ENCODE data around the gene NTM. TPM values are rescaled to one million over a fixed set of nuclear protein-coding genes. Genes with fewer than 3 reads are reported as not detected.

Gene NTM
- total and polyA plus RNA-seq, 9 donors: 0.16 to 8.5 (median 0.55) TPM; not detected in 3

DNA sequence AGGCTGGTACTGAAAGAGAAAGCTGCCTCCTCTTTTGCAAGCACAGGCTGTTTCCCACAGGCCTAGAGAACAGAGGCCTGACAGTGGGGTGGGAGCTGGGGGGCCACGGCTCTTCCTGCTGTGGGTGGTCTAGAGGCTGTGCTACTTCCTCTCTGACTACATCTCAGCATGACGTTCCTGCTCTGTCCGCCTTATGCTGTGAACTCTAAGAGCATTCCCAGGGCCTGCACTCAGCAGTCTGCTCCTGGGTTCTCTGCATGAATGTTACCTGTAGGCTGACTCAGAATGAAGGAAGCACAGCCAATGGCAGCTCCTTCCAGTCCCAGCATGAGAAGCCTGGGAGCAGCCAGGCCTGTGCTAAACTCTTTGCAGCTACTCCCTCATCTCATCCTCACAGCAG is 534.3 kb downstream of the NTM start:
- DNase-seq: no peak
- Histone ChIP-seq H3K9me3 (no peaks in the 10 kb centered on the region), H3K4me1 (ENCODE audit: insufficient read depth) (no peaks in the 10 kb centered on the region), H3K4me3 (no peak overlapping the region), H3K27me3 (no peaks in the 10 kb centered on the region), H3K36me3 (no peaks in the 10 kb centered on the region), H3K27ac (no peak overlapping the region)
- intact Hi-C loops (cut with DNase I): no loop called here
- TF ChIP-seq POLR2A (IDR thresholded peaks at IDR 0.05) (no peak), EP300 (IDR thresholded peaks at IDR 0.05) (no peak)
- TF ChIP-seq, protein P1, sequence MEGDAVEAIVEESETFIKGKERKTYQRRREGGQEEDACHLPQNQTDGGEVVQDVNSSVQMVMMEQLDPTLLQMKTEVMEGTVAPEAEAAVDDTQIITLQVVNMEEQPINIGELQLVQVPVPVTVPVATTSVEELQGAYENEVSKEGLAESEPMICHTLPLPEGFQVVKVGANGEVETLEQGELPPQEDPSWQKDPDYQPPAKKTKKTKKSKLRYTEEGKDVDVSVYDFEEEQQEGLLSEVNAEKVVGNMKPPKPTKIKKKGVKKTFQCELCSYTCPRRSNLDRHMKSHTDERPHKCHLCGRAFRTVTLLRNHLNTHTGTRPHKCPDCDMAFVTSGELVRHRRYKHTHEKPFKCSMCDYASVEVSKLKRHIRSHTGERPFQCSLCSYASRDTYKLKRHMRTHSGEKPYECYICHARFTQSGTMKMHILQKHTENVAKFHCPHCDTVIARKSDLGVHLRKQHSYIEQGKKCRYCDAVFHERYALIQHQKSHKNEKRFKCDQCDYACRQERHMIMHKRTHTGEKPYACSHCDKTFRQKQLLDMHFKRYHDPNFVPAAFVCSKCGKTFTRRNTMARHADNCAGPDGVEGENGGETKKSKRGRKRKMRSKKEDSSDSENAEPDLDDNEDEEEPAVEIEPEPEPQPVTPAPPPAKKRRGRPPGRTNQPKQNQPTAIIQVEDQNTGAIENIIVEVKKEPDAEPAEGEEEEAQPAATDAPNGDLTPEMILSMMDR (IDR thresholded peaks at IDR 0.05): no peak
- WGBS, 3 donors: 64 to 70% (median 70%) methylated on average over 3 of the region's 3 CpGs

DNA sequence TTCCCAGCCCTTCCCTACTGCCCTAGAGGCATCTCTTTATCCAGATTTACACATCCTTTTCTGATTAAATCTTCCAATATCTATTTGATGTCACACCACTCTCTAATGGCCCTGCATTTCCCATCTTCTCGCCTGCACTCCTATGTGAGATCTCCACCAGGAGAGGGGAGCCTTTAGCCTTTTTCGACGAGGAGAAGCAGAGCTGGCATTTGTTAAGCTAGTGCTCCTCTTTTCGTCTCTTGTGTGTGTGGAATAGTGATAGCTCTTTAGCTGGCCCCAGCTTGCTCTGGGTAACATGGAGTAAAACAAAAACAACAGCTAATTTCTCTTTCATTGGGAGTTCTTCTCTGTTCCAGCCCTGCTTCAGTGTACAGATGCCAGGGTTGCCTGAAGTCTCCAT is 536.5 kb downstream of the NTM start:
- H3K4me3 ChIP-seq: no peak overlapping the region
- no peaks in the 10 kb centered on the region for H3K4me1 ChIP-seq (ENCODE audit: insufficient read depth)
- 24 to 35% (median 27%) methylated on average over 4 of the region's 4 CpGs for WGBS, 3 donors
- TF ChIP-seq, protein P1 (IDR thresholded peaks at IDR 0.05): no peak
- TF ChIP-seq EP300 (IDR thresholded peaks at IDR 0.05): no peak
- TF ChIP-seq POLR2A (IDR thresholded peaks at IDR 0.05): no peak
- H3K27ac ChIP-seq: no peak overlapping the region
- no peaks in the 10 kb centered on the region for H3K36me3 ChIP-seq
- intact Hi-C loops (cut with DNase I): no loop called here
- DNase-seq: no peak
- H3K9me3 ChIP-seq: no peaks in the 10 kb centered on the region
- H3K27me3 ChIP-seq: no peaks in the 10 kb centered on the region

GRCh38 chr11:131907371-131907770 is 537.0 kb downstream of the NTM start:
- Histone ChIP-seq H3K4me1 (ENCODE audit: insufficient read depth) (no peaks in the 10 kb centered on the region), H3K9me3 (no peaks in the 10 kb centered on the region), H3K36me3 (no peaks in the 10 kb centered on the region), H3K4me3 (no peak overlapping the region), H3K27me3 (no peaks in the 10 kb centered on the region), H3K27ac (no peak overlapping the region)
- TF ChIP-seq, protein P1 (IDR thresholded peaks at IDR 0.05): no peak
- no peak for TF ChIP-seq EP300 (IDR thresholded peaks at IDR 0.05)
- TF ChIP-seq POLR2A (IDR thresholded peaks at IDR 0.05): no peak
- intact Hi-C loops (cut with DNase I): no loop called here
- 65 to 68% (median 66%) methylated on average over 5 of the region's 5 CpGs for WGBS, 3 donors
- no peak for DNase-seq

DNA sequence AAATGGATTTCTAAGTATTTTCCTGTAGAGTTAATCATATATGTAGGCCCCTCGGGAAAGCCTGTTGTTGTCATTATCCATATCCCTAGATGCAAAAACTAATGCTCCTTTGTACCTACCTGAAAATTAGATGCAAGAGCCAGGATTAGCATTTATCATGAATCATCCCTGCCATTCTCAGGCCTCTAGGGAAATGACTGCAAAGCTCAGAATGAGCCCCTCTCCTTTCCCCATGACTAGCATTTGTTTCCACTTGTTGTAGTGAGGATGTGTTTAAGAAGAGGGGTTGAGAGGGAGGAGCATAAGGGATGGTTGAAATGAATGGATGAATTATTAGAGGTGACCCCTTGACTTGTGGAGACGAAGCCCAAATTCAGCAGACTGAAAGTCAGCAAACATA is 537.9 kb downstream of the NTM start:
- DNase-seq: no peak
- Histone ChIP-seq H3K27ac (no peak overlapping the region), H3K9me3 (no peaks in the 10 kb centered on the region), H3K36me3 (no peaks in the 10 kb centered on the region), H3K4me1 (ENCODE audit: insufficient read depth) (no peaks in the 10 kb centered on the region), H3K4me3 (no peak overlapping the region), H3K27me3 (no peaks in the 10 kb centered on the region)
- intact Hi-C loops (cut with DNase I): no loop called here
- TF ChIP-seq, protein P1 (IDR thresholded peaks at IDR 0.05): no peak
- TF ChIP-seq POLR2A (IDR thresholded peaks at IDR 0.05) (no peak), EP300 (IDR thresholded peaks at IDR 0.05) (no peak)
- WGBS, 3 donors: 44 to 69% (median 49%) methylated on average over 2 of the region's 2 CpGs
